ENCODE measurements around the gene NEMP1. TPM values are rescaled to one million over a fixed set of nuclear protein-coding genes. Genes with fewer than 3 reads are reported as not detected.
"Not testable (repeated sequence)": the region's sequence is repeated elsewhere in the genome, so short reads cannot be mapped to it uniquely, and the experiment has no call there.

NEMP1 gene
- polyA plus RNA-seq, 1 donor from 2014 or later = 4.3 TPM

DNA sequence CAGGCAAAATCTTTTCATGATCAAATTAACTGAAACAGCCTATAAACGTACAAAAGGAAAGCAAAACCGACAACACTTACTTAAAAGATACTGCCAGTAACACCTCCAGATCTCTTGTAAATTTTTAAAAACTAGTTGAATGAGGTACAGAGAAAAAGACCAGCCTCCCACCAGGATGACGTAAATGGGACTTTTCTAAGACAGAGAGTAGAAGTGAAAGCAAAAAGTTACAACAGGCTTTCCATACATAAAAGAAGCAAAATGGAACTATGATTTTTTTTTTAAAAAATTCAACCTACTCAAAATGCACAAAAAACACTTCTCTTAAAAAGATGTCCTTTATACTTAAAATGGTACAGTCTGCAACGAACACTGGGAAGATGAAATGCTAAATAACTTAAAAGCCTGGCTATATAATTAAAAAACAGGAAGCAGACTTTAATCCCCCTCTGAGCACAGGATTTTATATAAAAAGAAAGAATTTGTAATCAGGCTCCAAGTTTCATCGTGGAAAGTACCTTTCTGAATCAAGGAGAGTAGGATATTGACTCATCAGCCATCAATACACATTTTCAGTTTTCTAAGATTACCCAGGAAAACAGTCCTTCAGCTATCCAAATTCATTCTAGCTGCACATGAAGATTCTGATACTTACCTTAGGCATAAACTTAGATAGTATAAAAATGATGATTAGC lies 14.5 kb downstream of the NEMP1 start:
- H3K4me3 Mint-ChIP-seq = peak overlapping the region; percentile 33 to 88 (median 77)
- H3K27me3 Mint-ChIP-seq = no peaks in the 10 kb centered on the region
- peak overlapping the region; percentile 55 to 96 (median 89) for H3K27ac Mint-ChIP-seq
- peaks cover 20 to 26% (median 23%) of the 10 kb centered on the region in 3 donors for H3K4me1 Mint-ChIP-seq
- H3K9me3 Mint-ChIP-seq = no peaks in the 10 kb centered on the region
- peaks cover 9% of the 10 kb centered on the region for H3K36me3 Mint-ChIP-seq

DNA sequence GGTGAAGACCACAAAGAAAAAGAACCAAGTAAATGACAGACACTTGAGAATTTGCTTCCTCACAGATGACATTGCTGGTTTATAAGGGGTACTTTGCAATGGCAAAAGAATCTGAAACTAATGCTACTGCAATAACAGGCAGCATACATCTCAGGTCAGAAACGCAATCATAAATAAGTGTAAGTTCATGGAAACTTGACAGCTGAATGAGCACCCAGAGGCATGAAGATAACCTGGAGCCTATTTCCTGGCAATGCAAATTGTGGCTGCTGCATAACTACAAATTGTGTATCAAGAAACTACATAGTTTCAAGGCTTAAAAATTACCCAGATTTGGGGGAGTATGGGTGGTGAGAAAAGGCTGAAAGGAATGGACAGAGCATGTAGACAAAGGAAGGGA lies 20.1 kb downstream of the NEMP1 start:
- Mint-ChIP-seq H3K4me1 (peaks cover 26 to 35% (median 29%) of the 10 kb centered on the region in 3 donors), H3K27ac (peak overlapping the region; percentile 11 to 30 (median 26)), H3K27me3 (no peaks in the 10 kb centered on the region), H3K9me3 (no peaks in the 10 kb centered on the region), H3K4me3 (peak overlapping the region; percentile 9 to 87 (median 56)), H3K36me3 (peaks cover 5% of the 10 kb centered on the region)

DNA sequence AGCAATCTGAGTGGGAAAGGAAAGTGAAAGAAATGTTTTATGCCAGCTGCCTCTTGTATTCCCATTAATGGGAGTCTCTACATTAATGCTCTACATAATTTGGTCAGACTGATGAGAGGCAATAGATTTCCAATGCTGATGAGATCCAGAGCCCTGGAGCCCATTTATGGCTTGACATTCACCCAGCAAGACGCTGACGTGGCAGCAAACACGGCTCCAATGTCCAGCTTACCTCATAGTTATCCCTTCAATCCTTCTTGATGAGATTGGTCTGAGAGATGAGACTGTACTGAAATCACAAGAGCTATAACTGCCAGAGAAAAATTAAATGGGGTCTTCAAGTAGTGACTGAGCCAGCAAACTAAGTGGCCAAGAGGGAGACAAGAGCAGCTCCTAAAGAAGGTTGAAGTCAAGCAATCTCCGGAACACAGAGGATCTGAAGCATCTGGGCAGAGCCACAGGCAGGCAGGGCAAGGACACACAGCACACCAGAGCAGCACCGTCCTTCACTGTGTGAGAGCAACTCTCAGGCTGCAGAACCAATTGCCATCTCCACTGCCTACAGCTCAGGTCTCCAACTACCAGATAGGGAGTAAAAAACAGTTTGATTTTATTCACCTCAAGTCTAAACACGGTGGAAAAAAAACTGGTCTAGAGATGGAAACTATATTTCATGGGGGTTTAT lies 21.4 kb downstream of the NEMP1 start:
- peak overlapping the region in 1 of 3 donors; percentile 76 for H3K27ac Mint-ChIP-seq
- H3K36me3 Mint-ChIP-seq = peaks cover 5% of the 10 kb centered on the region
- peaks cover 24 to 29% (median 26%) of the 10 kb centered on the region in 3 donors for H3K4me1 Mint-ChIP-seq
- H3K4me3 Mint-ChIP-seq = peak overlapping the region in 2 of 4 donors; percentile 10 to 50
- H3K27me3 Mint-ChIP-seq = no peaks in the 10 kb centered on the region
- no peaks in the 10 kb centered on the region for H3K9me3 Mint-ChIP-seq

DNA sequence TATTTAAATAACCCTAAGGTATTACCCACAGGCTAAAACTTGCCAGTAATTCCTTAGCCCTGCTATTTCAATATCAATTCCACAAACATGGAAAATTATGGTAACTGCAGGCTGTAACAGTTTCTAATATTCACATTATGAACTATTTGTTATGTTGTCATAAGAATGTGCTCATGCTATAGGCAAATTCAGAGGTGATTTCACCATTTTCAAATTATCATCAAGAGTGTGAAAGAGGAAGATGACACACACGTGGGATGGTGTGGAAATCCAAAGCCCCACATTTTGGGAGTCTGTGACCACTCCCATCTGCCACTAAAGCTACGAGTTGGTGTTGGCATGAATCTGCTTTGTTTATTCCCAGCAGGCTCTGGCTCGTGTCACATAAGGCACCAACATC lies 22.8 kb downstream of the NEMP1 start:
- Mint-ChIP-seq H3K4me3 (no peak overlapping the region), H3K4me1 (peaks cover 22 to 28% (median 24%) of the 10 kb centered on the region in 3 donors), H3K36me3 (peaks cover 3% of the 10 kb centered on the region), H3K9me3 (no peaks in the 10 kb centered on the region), H3K27me3 (no peaks in the 10 kb centered on the region), H3K27ac (no peak overlapping the region)

DNA sequence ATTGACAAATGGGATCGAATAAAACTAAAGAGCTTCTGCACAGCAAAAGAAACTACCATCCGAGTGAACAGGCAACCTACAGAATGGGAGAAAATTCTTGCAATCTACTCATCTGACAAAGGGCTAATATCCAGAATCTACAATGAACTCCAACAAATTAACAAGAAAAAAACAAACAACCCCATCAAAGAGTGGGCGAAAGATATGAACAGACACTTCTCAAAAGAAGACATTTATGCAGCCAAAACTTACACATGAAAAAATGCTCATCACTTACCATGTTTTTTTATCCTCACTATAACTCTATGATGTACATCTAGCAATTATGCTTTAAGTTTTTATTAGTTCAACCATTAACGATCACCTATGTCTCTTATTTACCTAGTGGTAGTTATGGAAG lies 24.7 kb downstream of the NEMP1 start:
- not testable (repeated sequence) for H3K9me3 Mint-ChIP-seq, H3K27me3 Mint-ChIP-seq, H3K36me3 Mint-ChIP-seq, H3K4me3 Mint-ChIP-seq
- peaks cover 20 to 26% (median 22%) of the 10 kb centered on the region in 3 donors for H3K4me1 Mint-ChIP-seq
- peak overlapping the region in 1 of 3 donors; percentile 71 for H3K27ac Mint-ChIP-seq

DNA sequence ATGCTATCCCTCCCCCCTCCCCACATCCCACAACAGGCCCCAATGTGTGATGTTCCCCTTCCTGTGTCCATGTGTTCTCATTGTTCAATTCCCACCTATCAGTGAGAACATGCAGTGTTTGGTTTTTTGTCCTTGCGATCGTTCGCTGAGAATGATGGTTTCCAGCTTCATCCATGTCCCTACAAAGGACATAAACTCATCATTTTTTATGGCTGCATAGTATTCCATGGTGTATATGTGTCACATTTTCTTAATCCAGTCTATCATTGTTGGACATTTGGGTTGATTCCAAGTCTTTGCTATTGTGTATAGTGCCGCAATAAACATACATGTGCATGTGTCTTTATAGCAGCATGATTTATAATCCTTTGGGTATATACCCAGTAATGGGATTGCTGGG lies 25.4 kb downstream of the NEMP1 start:
- H3K27ac Mint-ChIP-seq, H3K27me3 Mint-ChIP-seq, H3K9me3 Mint-ChIP-seq, H3K4me3 Mint-ChIP-seq, H3K36me3 Mint-ChIP-seq: not testable (repeated sequence)
- H3K4me1 Mint-ChIP-seq = peaks cover 13 to 20% (median 15%) of the 10 kb centered on the region in 3 donors

DNA sequence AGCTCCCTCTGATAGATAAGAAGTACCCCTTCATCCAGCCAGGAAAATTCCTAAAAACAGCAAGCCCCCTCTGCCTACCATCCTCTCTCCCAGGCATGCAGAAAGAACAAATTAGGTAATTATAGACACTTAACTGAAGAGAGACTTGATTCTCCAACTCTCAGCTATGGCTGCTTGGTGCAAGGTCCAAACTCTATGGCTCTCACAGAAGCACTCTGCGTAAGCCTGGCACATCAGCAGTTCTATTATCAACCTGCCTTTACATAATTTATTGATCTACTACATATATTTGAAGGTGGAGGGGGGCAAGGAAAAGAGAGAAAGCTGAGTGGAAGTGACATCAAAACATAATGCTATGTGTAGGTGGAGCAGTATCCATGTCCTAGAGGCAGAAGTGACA lies 27.6 kb downstream of the NEMP1 start:
- Mint-ChIP-seq H3K27me3 (peaks cover 4% of the 10 kb centered on the region), H3K4me3 (no peak overlapping the region), H3K9me3 (no peaks in the 10 kb centered on the region), H3K36me3 (peaks cover 1% of the 10 kb centered on the region), H3K4me1 (peaks cover 19 to 24% (median 20%) of the 10 kb centered on the region in 3 donors), H3K27ac (no peak overlapping the region)

DNA sequence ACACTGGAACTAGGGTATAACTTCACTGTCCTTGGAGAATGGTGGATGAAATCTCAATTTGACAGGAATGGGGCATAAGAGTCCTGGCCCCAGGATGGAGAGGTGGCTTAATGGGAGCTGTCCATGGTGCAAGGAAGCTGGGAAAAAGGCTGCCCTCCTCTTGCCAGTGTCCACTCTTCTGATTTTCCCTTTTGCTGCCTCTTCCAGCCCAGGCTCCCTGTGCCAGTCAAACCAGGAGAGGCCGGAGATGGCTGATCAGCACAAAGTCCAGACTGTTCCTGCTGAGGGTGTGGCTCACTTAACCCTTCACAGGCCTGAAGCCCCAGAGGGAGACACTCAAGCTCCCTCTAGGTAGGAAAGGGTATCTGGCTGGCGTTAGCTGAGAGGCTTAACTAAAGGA lies 28.7 kb downstream of the NEMP1 start, which contains the start of gene MYO1A:
Gene MYO1A (minus strand): TSS at position 240 of the 400 bp plus-strand sequence. CDS start 1,806 bp downstream, outside the sequence.
- Mint-ChIP-seq H3K9me3 (no peaks in the 10 kb centered on the region), H3K4me3 (no peak within 1 kb of the TSS), H3K27me3 (peaks cover 4% of the 10 kb centered on the region), H3K36me3 (peaks cover 1% of the 10 kb centered on the region), H3K4me1 (peaks cover 16 to 22% (median 20%) of the 10 kb centered on the region in 3 donors), H3K27ac (peak within 1 kb of the TSS in 1 of 3 donors; percentile 72)

DNA sequence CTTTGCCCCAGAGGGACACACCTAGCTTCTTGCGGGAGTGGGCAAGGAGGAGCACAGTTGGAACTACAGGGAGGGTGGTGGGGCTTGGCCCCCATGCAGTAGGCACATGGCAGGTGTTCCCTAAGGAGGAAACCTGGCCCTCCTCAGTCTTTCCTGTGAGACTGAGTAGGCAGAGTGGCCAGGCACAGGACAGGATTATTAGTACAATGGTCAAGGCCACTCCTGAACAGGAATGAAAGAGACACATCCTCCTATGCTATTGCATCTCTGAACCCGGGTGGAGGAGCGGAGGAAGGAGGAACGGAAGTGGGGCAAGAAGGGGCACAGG lies 29.5 kb downstream of the NEMP1 start:
- Mint-ChIP-seq H3K4me3 (no peak overlapping the region), H3K27ac (no peak overlapping the region), H3K36me3 (peaks cover 1% of the 10 kb centered on the region)

DNA sequence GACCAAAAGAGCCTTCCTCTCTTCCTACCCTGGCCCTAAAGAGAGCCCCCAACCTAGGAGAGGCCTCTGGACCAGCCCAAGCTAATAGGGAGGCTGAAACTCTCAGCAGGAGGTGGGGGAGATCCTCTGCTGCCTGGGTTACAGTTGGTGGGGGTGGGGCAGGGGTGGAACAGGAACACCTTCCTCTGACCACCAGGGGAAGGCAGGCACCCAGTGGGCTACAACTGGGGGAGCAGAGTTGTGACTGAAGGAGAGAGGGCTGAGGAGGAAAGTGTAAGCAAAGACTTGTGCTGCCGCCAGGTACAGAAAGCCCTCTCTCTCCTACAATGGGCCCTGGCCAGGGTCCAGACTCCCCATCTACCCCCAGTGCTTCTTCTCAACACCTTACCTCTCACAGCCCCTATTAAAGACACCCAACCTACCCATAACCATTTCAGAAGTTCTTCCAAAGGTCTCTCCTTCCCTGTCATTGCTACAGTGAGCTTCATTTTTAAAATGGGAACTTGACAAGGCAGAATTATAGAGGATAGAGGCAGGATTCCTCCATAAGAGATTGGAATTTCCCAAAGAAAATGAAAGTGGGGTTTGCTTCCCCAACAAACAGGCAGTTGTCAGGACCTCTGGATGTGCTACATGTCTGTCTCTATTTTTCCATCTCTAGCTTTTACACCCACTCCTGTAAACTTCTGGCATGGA lies 30.0 kb downstream of the NEMP1 start:
- peaks cover 16 to 22% (median 20%) of the 10 kb centered on the region in 3 donors for H3K4me1 Mint-ChIP-seq
- no peaks in the 10 kb centered on the region for H3K36me3 Mint-ChIP-seq
- H3K27ac Mint-ChIP-seq = no peak overlapping the region
- no peak overlapping the region for H3K4me3 Mint-ChIP-seq
- H3K27me3 Mint-ChIP-seq = peaks cover 4% of the 10 kb centered on the region
- H3K9me3 Mint-ChIP-seq = no peaks in the 10 kb centered on the region

More for the DNA sequence above, 29.5 kb downstream of the NEMP1 start:
- no peaks in the 10 kb centered on the region for H3K9me3 Mint-ChIP-seq
- H3K27me3 Mint-ChIP-seq = peaks cover 4% of the 10 kb centered on the region
- H3K4me1 Mint-ChIP-seq = peaks cover 16 to 22% (median 20%) of the 10 kb centered on the region in 3 donors

DNA sequence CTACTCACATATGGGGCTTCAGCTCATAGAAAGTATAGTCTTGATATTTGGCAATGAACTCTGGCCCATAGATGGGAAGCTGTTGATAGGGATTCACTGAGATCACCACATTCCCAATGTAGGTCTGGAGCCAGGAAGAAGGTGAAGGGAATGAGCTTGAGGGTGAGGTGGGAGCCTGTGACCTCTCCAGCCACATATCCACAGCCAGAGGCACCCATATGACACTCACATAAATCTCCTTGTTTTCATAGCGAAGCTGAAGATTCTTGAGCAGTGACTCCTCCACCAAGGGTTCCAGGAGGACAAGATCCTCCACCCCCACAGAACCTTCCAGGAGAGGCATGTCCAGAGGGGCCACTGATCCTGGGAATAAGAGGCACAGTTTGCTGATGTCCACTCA lies 30.6 kb downstream of the NEMP1 start:
- H3K36me3 Mint-ChIP-seq = no peaks in the 10 kb centered on the region
- H3K9me3 Mint-ChIP-seq = no peaks in the 10 kb centered on the region
- peaks cover 16 to 22% (median 20%) of the 10 kb centered on the region in 3 donors for H3K4me1 Mint-ChIP-seq
- peaks cover 4% of the 10 kb centered on the region for H3K27me3 Mint-ChIP-seq
- H3K27ac Mint-ChIP-seq = peak overlapping the region in 1 of 3 donors; percentile 32
- H3K4me3 Mint-ChIP-seq = no peak overlapping the region

DNA sequence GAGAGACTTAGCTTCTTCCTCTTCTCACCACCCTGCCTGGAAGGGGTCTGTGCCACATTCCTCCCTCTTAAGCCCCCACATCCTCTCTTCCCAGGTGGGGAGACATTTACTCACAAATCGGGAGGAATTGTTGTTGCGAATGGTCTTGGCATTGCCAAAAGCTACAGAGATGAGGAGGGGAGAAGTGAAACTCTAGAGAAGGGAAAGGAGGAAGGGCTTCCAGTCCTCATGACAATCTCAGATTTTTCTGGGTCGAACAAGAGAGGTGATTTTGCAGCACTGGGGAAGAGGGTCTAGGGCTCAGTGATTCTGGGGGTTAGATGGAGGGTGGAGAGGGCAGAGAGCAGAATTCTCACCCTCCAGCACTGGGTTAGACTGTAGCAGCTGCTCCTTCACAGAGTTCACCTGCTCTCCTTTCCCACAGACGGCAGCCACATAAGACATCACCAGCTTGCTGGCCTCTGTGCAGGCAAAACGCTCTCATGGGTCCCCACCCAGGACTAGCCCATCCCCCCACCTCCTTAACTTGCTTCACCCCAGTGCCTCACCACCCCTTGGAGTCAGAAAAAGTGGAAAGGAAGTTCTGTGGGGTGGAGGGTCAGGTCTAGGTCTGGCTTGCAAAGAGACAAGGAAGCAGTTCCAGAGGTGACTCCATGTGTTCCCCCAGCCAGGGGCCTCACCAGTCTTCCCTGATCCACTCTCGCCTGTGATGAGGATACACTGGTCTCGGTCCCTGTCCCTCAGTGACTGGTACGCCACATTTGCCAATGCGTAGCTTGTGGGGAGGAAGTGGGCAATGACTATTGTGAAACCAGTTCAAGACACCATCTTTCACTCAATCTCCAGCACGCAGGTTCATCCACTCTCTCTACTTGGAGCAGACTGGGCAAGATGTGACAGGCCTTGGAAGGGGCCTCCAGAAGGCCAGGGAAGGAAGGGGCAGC lies 31.4 kb downstream of the NEMP1 start:
- peak overlapping the region in 3 of 4 donors; percentile 35 to 85 (median 85) for H3K4me3 Mint-ChIP-seq

DNA sequence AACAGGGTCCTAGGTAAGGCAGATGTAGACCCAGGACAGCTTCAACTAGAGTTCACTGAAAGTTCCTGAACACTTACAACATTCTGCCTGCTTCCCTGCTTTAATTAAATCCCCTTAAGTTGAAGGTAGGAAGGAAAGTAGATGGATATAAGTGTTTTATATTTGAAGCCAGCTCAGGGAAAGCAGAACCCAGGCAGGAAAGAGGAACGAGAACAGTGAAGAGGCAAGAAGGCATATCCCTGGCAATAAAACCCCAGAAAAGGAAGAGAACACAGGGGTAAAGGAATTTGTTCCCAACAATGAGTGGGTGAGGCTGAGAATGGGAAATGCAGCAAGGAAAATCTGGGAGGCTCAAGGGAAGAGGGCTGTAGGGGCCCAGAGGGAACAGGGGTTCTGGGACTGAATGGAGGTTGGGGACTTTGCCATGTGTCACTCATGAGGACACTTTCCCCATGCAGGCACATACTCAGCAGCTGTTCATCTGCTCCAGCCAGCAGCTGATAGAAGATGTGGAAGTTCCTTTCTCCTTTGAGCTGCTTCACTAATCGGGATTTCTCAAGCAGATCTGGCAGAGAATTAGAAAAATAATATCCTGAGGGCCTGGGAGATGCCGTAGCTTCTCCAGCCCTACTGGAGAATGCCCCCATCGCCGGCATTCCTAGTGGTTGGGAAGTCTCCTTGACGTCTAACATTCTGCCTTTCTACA lies 32.4 kb downstream of the NEMP1 start:
- Mint-ChIP-seq H3K36me3 (no peaks in the 10 kb centered on the region), H3K4me1 (peaks cover 16 to 22% (median 20%) of the 10 kb centered on the region in 3 donors), H3K4me3 (peak overlapping the region in 2 of 4 donors; percentile 48 to 85), H3K27me3 (peaks cover 4% of the 10 kb centered on the region), H3K27ac (no peak overlapping the region), H3K9me3 (no peaks in the 10 kb centered on the region)

More for the DNA sequence above, 31.4 kb downstream of the NEMP1 start:
- Mint-ChIP-seq H3K4me1 (peaks cover 16 to 22% (median 20%) of the 10 kb centered on the region in 3 donors), H3K27me3 (peaks cover 4% of the 10 kb centered on the region), H3K36me3 (no peaks in the 10 kb centered on the region), H3K9me3 (no peaks in the 10 kb centered on the region), H3K27ac (peak overlapping the region in 2 of 3 donors; percentile 32 to 55)

DNA sequence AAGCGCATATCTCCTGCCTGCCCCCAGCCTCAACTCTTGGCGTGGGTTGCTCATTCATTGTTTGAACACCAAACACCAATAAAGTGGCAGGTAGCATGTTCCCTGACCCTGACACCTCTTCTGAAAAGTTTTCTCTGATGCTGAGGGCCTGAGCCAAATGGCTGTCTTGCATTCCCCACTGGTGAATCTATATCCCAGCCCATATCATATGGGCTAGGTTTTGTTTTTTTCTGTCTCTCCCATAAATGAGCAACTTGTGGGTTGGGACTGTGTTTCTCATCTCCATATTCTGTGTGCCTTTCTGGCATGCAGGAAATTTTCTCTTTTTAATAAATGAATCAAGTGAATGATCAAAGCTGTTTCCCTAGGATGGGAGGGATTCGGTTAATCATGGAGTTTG lies 33.7 kb downstream of the NEMP1 start:
- H3K27me3 Mint-ChIP-seq = peaks cover 4% of the 10 kb centered on the region
- H3K4me1 Mint-ChIP-seq = peaks cover 16 to 22% (median 20%) of the 10 kb centered on the region in 3 donors
- H3K36me3 Mint-ChIP-seq = no peaks in the 10 kb centered on the region
- H3K4me3 Mint-ChIP-seq = no peak overlapping the region
- H3K27ac Mint-ChIP-seq = no peak overlapping the region
- H3K9me3 Mint-ChIP-seq = no peaks in the 10 kb centered on the region

Measured in IgD-negative memory B cell (primary cell).